Astrocyte (in vitro differentiated cells and primary cell): ENCODE measurements around the gene C10orf120. TPM values are rescaled to one million over a fixed set of nuclear protein-coding genes. Genes with fewer than 3 reads are reported as not detected.

Experiments
- DNase-seq: peaks from one replicate; pipeline ENCODE4 v3.0.0-alpha.2; 2010; ENCODE audit warnings: low read depth
- FAIRE-seq: peaks from 2 replicates; lab custom pipeline; 2011; peaks lifted over from hg19 to GRCh38; lab: Jason Lieb, UNC
- H2AFZ ChIP-seq: 2 replicates; pipeline ENCODE4 v1.6.0; 2012; ENCODE audit warnings: low read depth, low read length, inconsistent platforms
- H3K27ac ChIP-seq: 2 replicates; pipeline ENCODE4 v1.5.1; 2011; ENCODE audit warnings: low read depth, low read length, inconsistent platforms
- H3K27me3 ChIP-seq: 2 replicates; pipeline ENCODE4 v1.6.0; 2011; ENCODE audit warnings: low read length, inconsistent platforms; ENCODE audit not compliant: insufficient read depth
- H3K36me3 ChIP-seq: 2 replicates; pipeline ENCODE4 v1.5.1; 2011; ENCODE audit warnings: low read length, inconsistent platforms; ENCODE audit not compliant: insufficient read depth
- H3K4me1 ChIP-seq: 2 replicates; pipeline ENCODE4 v1.5.1; 2011; ENCODE audit warnings: low read length, inconsistent platforms; ENCODE audit not compliant: insufficient read depth
- H3K4me2 ChIP-seq: 2 replicates; pipeline ENCODE4 v1.6.0; 2012; ENCODE audit warnings: low read length, inconsistent platforms
- H3K4me3 ChIP-seq: 2 replicates; pipeline ENCODE4 v1.5.1; 2011; ENCODE audit warnings: low read depth, mild to moderate bottlenecking, low read length, inconsistent platforms; ENCODE audit not compliant: insufficient read depth
- H3K79me2 ChIP-seq: 2 replicates; pipeline ENCODE4 v1.6.0; 2012; ENCODE audit warnings: mild to moderate bottlenecking, low read length, inconsistent platforms; ENCODE audit not compliant: insufficient read depth
- H3K9ac ChIP-seq: 2 replicates; pipeline ENCODE4 v1.6.0; 2012; ENCODE audit warnings: mild to moderate bottlenecking, low read length, inconsistent platforms
- H3K9me3 ChIP-seq: 2 replicates; pipeline ENCODE4 v1.5.1; 2012; ENCODE audit warnings: low read depth, mild to moderate bottlenecking, low read length, inconsistent platforms; ENCODE audit not compliant: insufficient read depth
- H4K20me1 ChIP-seq: 2 replicates; pipeline ENCODE4 v1.6.0; 2012; ENCODE audit warnings: low read length, inconsistent platforms; ENCODE audit not compliant: insufficient read depth
- H3K27ac Mint-ChIP-seq: one replicate; pipeline ENCODE4 v1.8.0; 2021; ENCODE audit warnings: mild to moderate bottlenecking, mixed read lengths; ENCODE audit not compliant: unreplicated experiment
- H3K27me3 Mint-ChIP-seq: one replicate; pipeline ENCODE4 v1.8.0; 2021; ENCODE audit warnings: low read depth, mixed read lengths; ENCODE audit not compliant: unreplicated experiment
- H3K36me3 Mint-ChIP-seq: one replicate; pipeline ENCODE4 v1.8.0; 2021; ENCODE audit warnings: low read depth, mixed read lengths; ENCODE audit not compliant: unreplicated experiment
- H3K4me1 Mint-ChIP-seq: one replicate; pipeline ENCODE4 v1.8.0; 2021; ENCODE audit warnings: low read depth, mixed read lengths; ENCODE audit not compliant: unreplicated experiment
- H3K4me3 Mint-ChIP-seq: one replicate; pipeline ENCODE4 v1.8.0; 2021; ENCODE audit warnings: mild to moderate bottlenecking, moderate library complexity, mixed read lengths; ENCODE audit not compliant: unreplicated experiment
- H3K9me3 Mint-ChIP-seq: one replicate; pipeline ENCODE4 v1.8.0; 2021; ENCODE audit warnings: mild to moderate bottlenecking, mixed read lengths; ENCODE audit not compliant: unreplicated experiment
- CTCF ChIP-seq: IDR thresholded peaks from 2 replicates; pipeline ENCODE4 v1.5.1; 2011; ENCODE audit warnings: low read depth, mild to moderate bottlenecking, inconsistent platforms, low read length, moderate library complexity; ENCODE audit not compliant: insufficient read depth
- EZH2 ChIP-seq: IDR thresholded peaks from 2 replicates; pipeline ENCODE4 v1.6.1; 2012; ENCODE audit warnings: mild to moderate bottlenecking, low read length, inconsistent platforms; ENCODE audit not compliant: insufficient read depth
- total RNA-seq: library from RNA; stranded (reverse); gene quantifications from 2 replicates; pipeline ENCODE4 v1.2.1, GENCODE V29; 2021

Gene C10orf120
- total RNA-seq, 1 donor from 2014 or later = not detected

- H2AFZ ChIP-seq = no peak overlapping the region
- H3K9me3 Mint-ChIP-seq = no peaks in the 10 kb centered on the region
- DNase-seq (no peak), FAIRE-seq (no peak)
- H3K4me3 ChIP-seq = no peak overlapping the region
- H3K4me3 Mint-ChIP-seq = no peak overlapping the region
- H3K4me1 Mint-ChIP-seq = no peaks in the 10 kb centered on the region
- H3K27ac ChIP-seq = no peak overlapping the region
- H3K9me3 ChIP-seq = no peaks in the 10 kb centered on the region
- H3K27me3 Mint-ChIP-seq = peaks cover 12% of the 10 kb centered on the region
- TF ChIP-seq CTCF (no peak), EZH2 (no peak)
- H3K27ac Mint-ChIP-seq = no peak overlapping the region
- peaks cover 7% of the 10 kb centered on the region for H3K27me3 ChIP-seq
- no peaks in the 10 kb centered on the region for H3K36me3 ChIP-seq
- H3K4me1 ChIP-seq = no peaks in the 10 kb centered on the region
- H4K20me1 ChIP-seq = no peaks in the 10 kb centered on the region
- no peak overlapping the region for H3K9ac ChIP-seq
- no peak overlapping the region for H3K4me2 ChIP-seq
- no peaks in the 10 kb centered on the region for H3K79me2 ChIP-seq
- no peaks in the 10 kb centered on the region for H3K36me3 Mint-ChIP-seq
These were observed 15.9 kb upstream of the C10orf120 start for GRCh38 chr10:122715576-122715975.

GRCh38 chr10:122713091-122713885, 13.6 kb upstream of the C10orf120 start:
- H2AFZ ChIP-seq = no peak overlapping the region
- no peak for FAIRE-seq
- peaks cover 6% of the 10 kb centered on the region for H3K27me3 Mint-ChIP-seq

More at GRCh38 chr10:122713091-122713885, 13.6 kb upstream of the C10orf120 start:
- Mint-ChIP-seq H3K9me3 (no peaks in the 10 kb centered on the region), H3K27ac (no peak overlapping the region), H3K36me3 (no peaks in the 10 kb centered on the region), H3K4me3 (no peak overlapping the region), H3K4me1 (no peaks in the 10 kb centered on the region)
- peaks cover 7% of the 10 kb centered on the region for H3K27me3 ChIP-seq
- H3K27ac ChIP-seq = no peak overlapping the region
- no peak overlapping the region for H3K4me2 ChIP-seq
- no peaks in the 10 kb centered on the region for H4K20me1 ChIP-seq
- H3K9ac ChIP-seq = no peak overlapping the region
- no peak overlapping the region for H3K4me3 ChIP-seq
- TF ChIP-seq CTCF (no peak), EZH2 (no peak)
- H3K36me3 ChIP-seq = no peaks in the 10 kb centered on the region
- no peak for DNase-seq
- H3K4me1 ChIP-seq = no peaks in the 10 kb centered on the region
- H3K79me2 ChIP-seq = no peaks in the 10 kb centered on the region
- no peaks in the 10 kb centered on the region for H3K9me3 ChIP-seq
